CD4-positive, alpha-beta T cell (primary cell): ENCODE data around the gene SP1. TPM values are rescaled to one million over a fixed set of nuclear protein-coding genes. Genes with fewer than 3 reads are reported as not detected.
"Not testable (repeated sequence)": the region's sequence is repeated elsewhere in the genome, so short reads cannot be mapped to it uniquely, and the experiment has no call there.

Source experiments
- ATAC-seq: fragments of 200-7000 bp; cut with Tn5 transposase; one replicate; pipeline ENCODE4 v1.10.0; 2022; ENCODE audit warnings: mild to moderate bottlenecking; ENCODE audit not compliant: poor library complexity
- CTCF ChIA-PET: fragments of 350-600 bp; sonication (Branson Sonifier 250); formaldehyde crosslinking; loops from one replicate; lab custom pipeline; 2021; ENCODE audit warnings: antibody characterized with exemption, inconsistent platforms; lab: Charles Lee
- POLR2A ChIA-PET: fragments of 350-600 bp; sonication (Branson Sonifier 250); formaldehyde crosslinking; loops from one replicate; lab custom pipeline; 2021; ENCODE audit warnings: antibody characterized with exemption, inconsistent platforms; lab: Charles Lee
- DNase-seq, 14 experiments: peaks; one replicate each; pipeline ENCODE4 v3.0.0-alpha.2; 2013 to 2020; ENCODE audit warnings: mixed read lengths in 2 of 14
- H3K27ac ChIP-seq, 2 donors: one replicate each; pipeline versions ENCODE4 v1.5.1 to v1.7.0; 2013; ENCODE audit warnings: low read length in 2 of 2, low read depth in 1 of 2, mild to moderate bottlenecking in 1 of 2
- H3K27me3 ChIP-seq, 2 experiments: 1 replicate in 1 of 2; 2 replicates in 1 of 2; pipeline versions ENCODE4 v1.6.1 to v1.7.0; 2013; ENCODE audit warnings: low read length in 2 of 2, control low read depth in 1 of 2, mild to moderate bottlenecking in 1 of 2, moderate library complexity in 1 of 2; ENCODE audit not compliant: insufficient read depth in 2 of 2, control insufficient read depth in 1 of 2
- H3K36me3 ChIP-seq: one replicate; pipeline ENCODE4 v1.6.1; 2013; ENCODE audit warnings: low read length, control low read depth; ENCODE audit not compliant: insufficient read depth
- H3K4me1 ChIP-seq: one replicate; pipeline ENCODE4 v1.6.1; 2013; ENCODE audit warnings: low read length, control low read depth; ENCODE audit not compliant: insufficient read depth
- H3K4me3 ChIP-seq: one replicate; pipeline ENCODE4 v1.5.1; 2013; ENCODE audit warnings: mild to moderate bottlenecking, low read length, moderate library complexity
- H3K9me3 ChIP-seq, 2 experiments: 1 replicate in 1 of 2; 2 replicates in 1 of 2; pipeline versions ENCODE4 v1.6.1 to v1.7.0; 2013; ENCODE audit warnings: low read length in 2 of 2, mild to moderate bottlenecking in 2 of 2, control low read depth in 1 of 2, moderate library complexity in 1 of 2; ENCODE audit not compliant: control insufficient read depth in 1 of 2, insufficient read depth in 1 of 2
- H3K27ac Mint-ChIP-seq: one replicate; pipeline ENCODE4 v1.8.0; 2020; ENCODE audit warnings: mixed read lengths
- H3K27me3 Mint-ChIP-seq: one replicate; pipeline ENCODE4 v1.8.0; 2021; ENCODE audit warnings: mixed read lengths
- H3K36me3 Mint-ChIP-seq: one replicate; pipeline ENCODE4 v1.8.0; 2021; ENCODE audit warnings: low read depth, mixed read lengths
- H3K4me1 Mint-ChIP-seq: one replicate; pipeline ENCODE4 v1.8.0; 2021; ENCODE audit warnings: low read depth, mixed read lengths
- H3K4me3 Mint-ChIP-seq: one replicate; pipeline ENCODE4 v1.8.0; 2020; ENCODE audit warnings: mild to moderate bottlenecking, mixed read lengths
- H3K9me3 Mint-ChIP-seq: one replicate; pipeline ENCODE4 v1.8.0; 2020; ENCODE audit warnings: mixed read lengths
- intact Hi-C, 2 experiments: fragments of 100-400 bp; cut with DNase I in 1 of 2; cut with micrococcal nuclease in 1 of 2; formaldehyde crosslinking; loops; one replicate each; pipeline versions ENCODE4 v1.15.1 to v1.9.0; 2023 to 2025; cut with DNase I, micrococcal nuclease
- total RNA-seq, 174 experiments: library from RNA in 2 of 174; stranded (reverse) in 2 of 174; gene quantifications; one replicate each; pipeline ENCODE4 v1.2.3 and lab custom pipeline; 2021 to 2026
- TF ChIP-seq, protein P1 (sequence below): fragments of 200-600 bp; IDR thresholded peaks from one replicate; pipeline ENCODE4 v1.8.0; 2022; ENCODE audit warnings: antibody characterized with exemption, mild to moderate bottlenecking

The SP1 gene
- total RNA-seq, 2 experiments from 2014 or later: 42.3 to 43.3 TPM

GRCh38 chr12:53413485-53414204, 33.7 kb downstream of the SP1 start:
- Histone ChIP-seq H3K27ac (no peak overlapping the region), H3K4me1 (peaks cover 11% of the 10 kb centered on the region), H3K27me3 (no peaks in the 10 kb centered on the region), H3K36me3 (peaks cover 48% of the 10 kb centered on the region), H3K4me3 (no peak overlapping the region), H3K9me3 (no peaks in the 10 kb centered on the region)
- DNase-seq (no peak), ATAC-seq (no peak)
- CTCF ChIA-PET: interaction anchor here (0.5 kb wide), 1 partner anchor 9 kb away, joined by 3 read pairs; no protein-coding TSS in a partner anchor
- intact Hi-C loops: no loop called here
- POLR2A ChIA-PET: interaction anchor here (0.9 to 2.2 kb wide), 3 partner anchors 34 to 87 kb away, joined by 3 to 12 read pairs (median 3); partner anchors contain the start of genes SP1 and TARBP2
- no peaks in the 10 kb centered on the region for H3K9me3 Mint-ChIP-seq
- H3K36me3 Mint-ChIP-seq: peaks cover 60% of the 10 kb centered on the region
- H3K27ac Mint-ChIP-seq: peak overlapping the region; percentile 78
- H3K4me3 Mint-ChIP-seq: no peak overlapping the region
- H3K4me1 Mint-ChIP-seq: peaks cover 54% of the 10 kb centered on the region
- TF ChIP-seq, protein P1, sequence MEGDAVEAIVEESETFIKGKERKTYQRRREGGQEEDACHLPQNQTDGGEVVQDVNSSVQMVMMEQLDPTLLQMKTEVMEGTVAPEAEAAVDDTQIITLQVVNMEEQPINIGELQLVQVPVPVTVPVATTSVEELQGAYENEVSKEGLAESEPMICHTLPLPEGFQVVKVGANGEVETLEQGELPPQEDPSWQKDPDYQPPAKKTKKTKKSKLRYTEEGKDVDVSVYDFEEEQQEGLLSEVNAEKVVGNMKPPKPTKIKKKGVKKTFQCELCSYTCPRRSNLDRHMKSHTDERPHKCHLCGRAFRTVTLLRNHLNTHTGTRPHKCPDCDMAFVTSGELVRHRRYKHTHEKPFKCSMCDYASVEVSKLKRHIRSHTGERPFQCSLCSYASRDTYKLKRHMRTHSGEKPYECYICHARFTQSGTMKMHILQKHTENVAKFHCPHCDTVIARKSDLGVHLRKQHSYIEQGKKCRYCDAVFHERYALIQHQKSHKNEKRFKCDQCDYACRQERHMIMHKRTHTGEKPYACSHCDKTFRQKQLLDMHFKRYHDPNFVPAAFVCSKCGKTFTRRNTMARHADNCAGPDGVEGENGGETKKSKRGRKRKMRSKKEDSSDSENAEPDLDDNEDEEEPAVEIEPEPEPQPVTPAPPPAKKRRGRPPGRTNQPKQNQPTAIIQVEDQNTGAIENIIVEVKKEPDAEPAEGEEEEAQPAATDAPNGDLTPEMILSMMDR: no peak
- H3K27me3 Mint-ChIP-seq: no peaks in the 10 kb centered on the region

GRCh38 chr12:53414756-53415417, 34.9 kb downstream of the SP1 start:
- intact Hi-C loops: no loop called here

DNA sequence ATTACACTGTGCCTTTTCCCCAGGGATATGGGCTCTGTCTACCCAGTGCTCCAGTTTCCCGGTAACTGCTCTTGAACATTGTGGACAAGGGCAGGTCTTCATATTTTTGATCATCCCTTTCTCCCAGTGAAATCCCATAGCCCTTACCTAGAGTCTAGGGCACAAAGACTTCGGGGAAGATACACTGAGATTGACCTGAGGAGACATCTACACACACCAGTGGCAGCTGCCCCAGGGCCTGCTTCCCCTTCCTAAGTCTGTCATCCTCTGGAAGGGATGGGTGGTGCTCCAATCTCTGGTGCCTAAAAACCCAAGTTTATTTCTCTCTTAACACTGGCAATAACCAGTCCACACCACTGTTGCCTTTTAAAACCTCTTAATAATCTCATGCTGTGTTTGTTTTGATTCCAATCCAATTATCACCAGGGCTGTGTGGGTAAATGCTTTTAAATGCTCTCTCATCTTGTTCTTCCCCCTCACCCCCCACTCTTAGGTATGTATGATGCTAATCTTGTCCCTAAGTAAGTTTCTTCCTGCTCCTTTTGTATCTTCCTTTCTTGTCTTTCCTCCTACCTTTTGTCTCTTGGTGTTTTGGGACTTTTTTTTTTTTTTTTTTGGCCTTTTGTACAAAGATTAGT, 35.9 kb downstream of the SP1 start:
- Mint-ChIP-seq H3K36me3 (peaks cover 39% of the 10 kb centered on the region), H3K27ac (peak overlapping the region; percentile 78), H3K4me1 (peaks cover 62% of the 10 kb centered on the region)
- H3K27me3 ChIP-seq, DNase-seq, H3K27ac ChIP-seq, ATAC-seq, intact Hi-C loops, H3K4me3 ChIP-seq, H3K27me3 Mint-ChIP-seq, H3K4me3 Mint-ChIP-seq, H3K9me3 Mint-ChIP-seq, H3K9me3 ChIP-seq: not testable (repeated sequence)
- POLR2A ChIA-PET: interaction anchor here (2.2 kb wide), 1 partner anchor 36 kb away, joined by 12 read pairs; the partner anchor contains the start of gene SP1
- CTCF ChIA-PET: interaction anchor here (1.1 to 2.7 kb wide), 3 partner anchors 63 to 95 kb away, joined by 3 to 11 read pairs (median 4); partner anchors contain the start of gene AAAS
- Histone ChIP-seq H3K36me3 (peaks cover 28% of the 10 kb centered on the region), H3K4me1 (peaks cover 11% of the 10 kb centered on the region)

More at GRCh38 chr12:53414756-53415417, 34.9 kb downstream of the SP1 start:
- H3K4me3 Mint-ChIP-seq: no peak overlapping the region
- Histone ChIP-seq H3K4me1 (peaks cover 11% of the 10 kb centered on the region), H3K36me3 (peaks cover 36% of the 10 kb centered on the region), H3K27ac (no peak overlapping the region), H3K27me3 (no peaks in the 10 kb centered on the region), H3K9me3 (no peaks in the 10 kb centered on the region), H3K4me3 (no peak overlapping the region)
- DNase-seq: no peak
- peaks cover 48% of the 10 kb centered on the region for H3K36me3 Mint-ChIP-seq
- H3K9me3 Mint-ChIP-seq: no peaks in the 10 kb centered on the region
- TF ChIP-seq, protein P1: no peak
- no peaks in the 10 kb centered on the region for H3K27me3 Mint-ChIP-seq
- ChIA-PET CTCF (interaction anchor here (1.0 to 1.2 kb wide), 3 partner anchors 62 to 94 kb away, joined by 3 to 5 read pairs (median 4); partner anchors contain the start of gene AAAS), POLR2A (interaction anchor here (0.8 to 2.2 kb wide), 2 partner anchors 35 to 84 kb away, joined by 3 to 12 read pairs; partner anchors contain the start of genes MAP3K12 and SP1)
- peaks cover 63% of the 10 kb centered on the region for H3K4me1 Mint-ChIP-seq
- peak overlapping the region; percentile 78 for H3K27ac Mint-ChIP-seq
- ATAC-seq: no peak

DNA sequence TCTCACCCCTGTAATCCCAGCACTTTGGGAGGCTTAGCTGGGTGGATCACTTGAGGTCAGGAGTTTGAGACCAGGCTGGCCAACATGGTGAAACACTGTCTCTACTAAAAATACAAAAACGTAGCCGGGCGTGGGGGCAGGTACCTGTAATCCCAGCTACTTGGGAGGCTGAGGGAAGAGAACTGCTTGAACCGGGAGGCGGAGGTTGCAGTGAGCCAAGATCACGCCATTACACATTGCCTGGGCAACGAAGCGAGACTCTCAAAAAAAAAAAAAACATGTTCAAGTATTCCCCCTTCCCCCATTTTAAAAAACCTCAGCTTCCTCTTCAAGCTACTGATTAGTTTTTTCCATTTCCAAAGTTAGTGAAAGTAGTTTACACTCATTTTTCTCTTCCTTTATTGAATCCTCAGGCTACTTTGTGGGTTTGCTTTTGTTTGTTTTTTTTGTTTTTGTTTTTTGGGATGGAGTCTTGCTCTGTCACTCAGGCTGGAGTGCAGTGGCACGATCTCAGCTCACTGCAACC, 37.4 kb downstream of the SP1 start:
- H3K27me3 ChIP-seq, H3K27me3 Mint-ChIP-seq, H3K27ac ChIP-seq, ATAC-seq, H3K9me3 Mint-ChIP-seq, H3K9me3 ChIP-seq, H3K27ac Mint-ChIP-seq, H3K4me3 ChIP-seq, H3K4me3 Mint-ChIP-seq, intact Hi-C loops: not testable (repeated sequence)
- peaks cover 57% of the 10 kb centered on the region for H3K4me1 Mint-ChIP-seq
- peaks cover 24% of the 10 kb centered on the region for H3K36me3 Mint-ChIP-seq
- Histone ChIP-seq H3K36me3 (peaks cover 15% of the 10 kb centered on the region), H3K4me1 (peaks cover 16% of the 10 kb centered on the region)
- ChIA-PET CTCF (interaction anchor here (0.6 to 2.7 kb wide), 5 partner anchors 10 to 96 kb away, joined by 3 to 11 read pairs (median 4); partner anchors contain the start of gene AAAS), POLR2A (interaction anchor here (0.6 to 2.7 kb wide), 6 partner anchors 24 to 97 kb away, joined by 3 to 13 read pairs (median 4); partner anchors contain the start of genes PRR13 and SP1)
- peak in 4 of 14 experiments; percentile 6 to 43 (median 32) for DNase-seq
